Stimulated activated CD8-positive, alpha-beta memory T cell treated with anti-CD3 and anti-CD28 coated beads, Interleukin-4, amount 100 ng/mL, for 1 hour (primary cell): Measurements from ENCODE around the gene L3MBTL1.

Source experiments
- DNase-seq, 2 donors: peaks; one replicate each; pipeline ENCODE4 v3.0.0-alpha.2; 2020; ENCODE audit warnings: low read depth in 2 of 2, low spot score in 1 of 2

The L3MBTL1 gene

GRCh38 chr20:43507150-43508080 lies at the start of gene L3MBTL1:
Gene L3MBTL1, plus strand, starts transcription at chr20:43507697. Its CDS starts 5,807 bp downstream, at chr20:43513504.
- no peak for DNase-seq

- DNase-seq: no peak
These were observed 49.0 kb upstream of the L3MBTL1 start for GRCh38 chr20:43458422-43458924.

- no peak for DNase-seq
These were observed 48.2 kb upstream of the L3MBTL1 start for GRCh38 chr20:43459022-43459942.

- no peak for DNase-seq
These were observed 47.2 kb upstream of the L3MBTL1 start for GRCh38 chr20:43460172-43460829.

- DNase-seq: no peak
These were observed 46.7 kb upstream of the L3MBTL1 start for GRCh38 chr20:43460830-43461200.

- no peak for DNase-seq
These were observed 45.4 kb upstream of the L3MBTL1 start for GRCh38 chr20:43461894-43462659.

GRCh38 chr20:43462660-43463526 lies 44.6 kb upstream of the L3MBTL1 start:
- DNase-seq: no peak

GRCh38 chr20:43463527-43464218 lies 43.8 kb upstream of the L3MBTL1 start:
- DNase-seq: no peak

- DNase-seq: no peak
These were observed 43.2 kb upstream of the L3MBTL1 start for GRCh38 chr20:43464219-43464790.

GRCh38 chr20:43465625-43465943 lies 41.9 kb upstream of the L3MBTL1 start:
- no peak for DNase-seq

- DNase-seq: no peak
These were observed 39.9 kb upstream of the L3MBTL1 start for GRCh38 chr20:43467589-43467988.

GRCh38 chr20:43472671-43473380 lies 34.7 kb upstream of the L3MBTL1 start:
- DNase-seq: no peak

- DNase-seq: no peak
These were observed 34.2 kb upstream of the L3MBTL1 start for GRCh38 chr20:43473381-43473704.

GRCh38 chr20:43477193-43477592 lies 30.3 kb upstream of the L3MBTL1 start:
- DNase-seq: no peak

- DNase-seq: no peak
These were observed 29.9 kb upstream of the L3MBTL1 start for GRCh38 chr20:43477619-43478018.

GRCh38 chr20:43490038-43490437 lies 17.5 kb upstream of the L3MBTL1 start:
- no peak for DNase-seq

- DNase-seq: no peak
These were observed 15.4 kb upstream of the L3MBTL1 start for GRCh38 chr20:43492101-43492500.

GRCh38 chr20:43495388-43495787 lies 12.1 kb upstream of the L3MBTL1 start:
- DNase-seq: no peak
